Liver (tissue), 9 donors: Measurements from ENCODE around the gene KRT1. TPM values are rescaled to one million over a fixed set of nuclear protein-coding genes. Genes with fewer than 3 reads are reported as not detected.

Experiments used
- DNase-seq: peaks from one replicate; pipeline ENCODE4 v3.0.0-alpha.2; 2017; ENCODE audit warnings: low spot score
- H3K27ac ChIP-seq, 2 donors: one replicate each; pipeline ENCODE4 v1.7.0; 2013; ENCODE audit warnings: inconsistent platforms in 2 of 2, low read length in 2 of 2, control low read depth in 1 of 2, low read depth in 1 of 2, mild to moderate bottlenecking in 1 of 2
- H3K27me3 ChIP-seq, 4 donors: one replicate each; pipeline versions ENCODE4 v1.6.1 to v1.7.0; 2013; ENCODE audit warnings: low read length in 3 of 4, inconsistent platforms in 1 of 4, mild to moderate bottlenecking in 1 of 4, moderate library complexity in 1 of 4; ENCODE audit not compliant: control insufficient read depth in 4 of 4, insufficient read depth in 4 of 4
- H3K36me3 ChIP-seq, 4 donors: one replicate each; pipeline versions ENCODE4 v1.6.1 to v1.7.0; 2013; ENCODE audit warnings: low read length in 3 of 4, mild to moderate bottlenecking in 3 of 4, low read depth in 1 of 4, moderate library complexity in 1 of 4; ENCODE audit not compliant: control insufficient read depth in 4 of 4, insufficient read depth in 3 of 4
- H3K4me1 ChIP-seq, 4 donors: one replicate each; pipeline versions ENCODE4 v1.6.1 to v1.7.0; 2013; ENCODE audit warnings: low read length in 3 of 4, mild to moderate bottlenecking in 3 of 4, moderate library complexity in 1 of 4; ENCODE audit not compliant: control insufficient read depth in 4 of 4, insufficient read depth in 4 of 4
- H3K4me3 ChIP-seq, 3 donors: one replicate each; pipeline versions ENCODE4 v1.6.1 to v1.7.0; 2013; ENCODE audit warnings: low read length in 3 of 3, control low read depth in 1 of 3, low read depth in 1 of 3, mild to moderate bottlenecking in 1 of 3
- H3K9ac ChIP-seq, 2 donors: one replicate each; pipeline ENCODE4 v1.7.0; 2013; ENCODE audit warnings: low read length in 2 of 2, mild to moderate bottlenecking in 2 of 2, moderate library complexity in 2 of 2, control low read depth in 1 of 2, low read depth in 1 of 2
- H3K9me3 ChIP-seq, 4 donors: one replicate each; pipeline versions ENCODE4 v1.6.1 to v1.7.0; 2013; ENCODE audit warnings: low read length in 3 of 4; ENCODE audit not compliant: control insufficient read depth in 4 of 4
- EGR1 ChIP-seq, 2 donors: IDR thresholded peaks; 2 replicates each; pipeline ENCODE4 v1.6.1; 2016 to 2018; ENCODE audit warnings: antibody characterized with exemption in 2 of 2, low read depth in 2 of 2
- FOXA1 ChIP-seq: IDR thresholded peaks from 2 replicates; pipeline ENCODE4 v1.6.1; 2016; ENCODE audit warnings: antibody characterized with exemption
- FOXA2 ChIP-seq: IDR thresholded peaks from 2 replicates; pipeline ENCODE4 v1.6.1; 2016; ENCODE audit warnings: antibody characterized with exemption
- HNF4A ChIP-seq, 2 donors: conservative IDR thresholded peaks; 2 replicates each; pipeline ENCODE4 v1.6.1; 2016; ENCODE audit warnings: antibody characterized with exemption in 2 of 2, mild to moderate bottlenecking in 2 of 2
- HNF4G ChIP-seq: IDR thresholded peaks from 2 replicates; pipeline ENCODE4 v1.6.1; 2016; ENCODE audit warnings: antibody characterized with exemption
- JUND ChIP-seq, 2 donors: IDR thresholded peaks; 2 replicates each; pipeline ENCODE4 v1.6.1; 2016; ENCODE audit warnings: antibody characterized with exemption in 2 of 2
- NR2F2 ChIP-seq: IDR thresholded peaks from 2 replicates; pipeline ENCODE4 v1.6.1; 2016; ENCODE audit warnings: antibody characterized with exemption
- RXRA ChIP-seq, 2 donors: IDR thresholded peaks; 2 replicates each; pipeline ENCODE4 v1.6.1; 2017 to 2018; ENCODE audit warnings: antibody characterized with exemption in 2 of 2, mild to moderate bottlenecking in 1 of 2
- SP1 ChIP-seq: IDR thresholded peaks from 2 replicates; pipeline ENCODE4 v1.6.1; 2018; ENCODE audit warnings: antibody characterized with exemption, mild to moderate bottlenecking
- TAF1 ChIP-seq: conservative IDR thresholded peaks from 2 replicates; pipeline ENCODE4 v1.6.1; 2016; ENCODE audit warnings: antibody characterized with exemption, mild to moderate bottlenecking
- YY1 ChIP-seq: IDR thresholded peaks from 2 replicates; pipeline ENCODE4 v1.6.1; 2016; ENCODE audit warnings: antibody characterized with exemption, mild to moderate bottlenecking
- WGBS: extraction: QIAGEN DNeasy Blood & Tissue Kit; methylation state at CpG from one replicate; pipeline ENCODE4 v1.1.7; 2013; 5-methylcytosine and 5-hydroxymethylcytosine counted together
- polyA plus RNA-seq, 2 donors: library from polyadenylated mRNA; stranded (reverse) in 1 of 2; unstranded in 1 of 2; fragments of 200-250 nt in 1 of 2; fragments of >200 nt in 1 of 2; fragmentation: Nextera tagmentation in 1 of 2; extraction: Ambion mirVana in 1 of 2; gene quantifications; one replicate each; pipeline versions ENCODE4 v1.2.1 to v1.2.3, GENCODE V29; 2013 to 2015
- total RNA-seq, 2 donors: library from RNA; depleted of rRNA; stranded (reverse); fragments of >200 nt; gene quantifications; one replicate each; pipeline ENCODE4 v1.2.3, GENCODE V29; 2014
- TF ChIP-seq, protein P1 (sequence below): IDR thresholded peaks from 2 replicates; pipeline ENCODE4 v1.6.1; 2016; ENCODE audit warnings: antibody characterized with exemption
- TF ChIP-seq, protein P2 (sequence below): fragments of 150-350 bp; IDR thresholded peaks from 2 replicates; pipeline ENCODE4 v1.5.1; 2017; ENCODE audit warnings: improper control_type of control experiment, low read depth, low read length; ENCODE audit not compliant: missing input control
- TF ChIP-seq, protein P3 (sequence below): IDR thresholded peaks from 2 replicates; pipeline ENCODE4 v1.6.1; 2016; ENCODE audit warnings: antibody characterized with exemption, mild to moderate bottlenecking
- donor health status: healthy.
- donor health status: healthy.
- donor health status: healthy.
- donor health status: healthy.
- donor health status: healthy.

KRT1 gene
- total and polyA plus RNA-seq, 4 donors, result 0.14 to 2.7 TPM; not detected in 2

DNA sequence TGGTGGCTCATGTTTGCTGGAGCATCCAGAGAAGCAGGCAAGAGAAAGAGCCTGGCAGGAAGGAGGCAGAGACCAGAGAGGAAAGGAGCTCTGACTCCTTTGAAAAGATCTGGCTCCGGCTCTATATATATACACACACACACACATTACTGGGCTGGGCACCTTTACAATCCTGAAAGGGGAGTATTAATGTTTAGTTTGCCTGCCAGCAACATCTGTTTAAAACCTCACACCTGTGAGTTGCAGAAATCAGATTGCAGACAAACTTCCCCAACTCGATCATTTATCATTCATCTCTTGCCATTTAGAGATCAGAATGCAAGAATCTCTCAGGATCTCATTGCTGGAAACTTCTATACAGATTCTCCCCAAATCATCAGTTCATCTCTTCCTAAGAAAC lies 23.2 kb upstream of the KRT1 start, which contains the start of gene KRT77:
KRT77 (minus strand) TSS at position 101 of the 400 bp plus-strand sequence; CDS start at position 11, 90 bp downstream.
- TF ChIP-seq EGR1 (IDR thresholded peaks at IDR 0.05; ENCODE audit: low read depth in 2 of 2), result no peak
- no peak for TF ChIP-seq SP1
- TF ChIP-seq NR2F2, result no peak
- TF ChIP-seq, protein P1, sequence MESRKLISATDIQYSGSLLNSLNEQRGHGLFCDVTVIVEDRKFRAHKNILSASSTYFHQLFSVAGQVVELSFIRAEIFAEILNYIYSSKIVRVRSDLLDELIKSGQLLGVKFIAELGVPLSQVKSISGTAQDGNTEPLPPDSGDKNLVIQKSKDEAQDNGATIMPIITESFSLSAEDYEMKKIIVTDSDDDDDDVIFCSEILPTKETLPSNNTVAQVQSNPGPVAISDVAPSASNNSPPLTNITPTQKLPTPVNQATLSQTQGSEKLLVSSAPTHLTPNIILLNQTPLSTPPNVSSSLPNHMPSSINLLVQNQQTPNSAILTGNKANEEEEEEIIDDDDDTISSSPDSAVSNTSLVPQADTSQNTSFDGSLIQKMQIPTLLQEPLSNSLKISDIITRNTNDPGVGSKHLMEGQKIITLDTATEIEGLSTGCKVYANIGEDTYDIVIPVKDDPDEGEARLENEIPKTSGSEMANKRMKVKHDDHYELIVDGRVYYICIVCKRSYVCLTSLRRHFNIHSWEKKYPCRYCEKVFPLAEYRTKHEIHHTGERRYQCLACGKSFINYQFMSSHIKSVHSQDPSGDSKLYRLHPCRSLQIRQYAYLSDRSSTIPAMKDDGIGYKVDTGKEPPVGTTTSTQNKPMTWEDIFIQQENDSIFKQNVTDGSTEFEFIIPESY, result no peak
- no peak for TF ChIP-seq FOXA2
- TF ChIP-seq, protein P2, sequence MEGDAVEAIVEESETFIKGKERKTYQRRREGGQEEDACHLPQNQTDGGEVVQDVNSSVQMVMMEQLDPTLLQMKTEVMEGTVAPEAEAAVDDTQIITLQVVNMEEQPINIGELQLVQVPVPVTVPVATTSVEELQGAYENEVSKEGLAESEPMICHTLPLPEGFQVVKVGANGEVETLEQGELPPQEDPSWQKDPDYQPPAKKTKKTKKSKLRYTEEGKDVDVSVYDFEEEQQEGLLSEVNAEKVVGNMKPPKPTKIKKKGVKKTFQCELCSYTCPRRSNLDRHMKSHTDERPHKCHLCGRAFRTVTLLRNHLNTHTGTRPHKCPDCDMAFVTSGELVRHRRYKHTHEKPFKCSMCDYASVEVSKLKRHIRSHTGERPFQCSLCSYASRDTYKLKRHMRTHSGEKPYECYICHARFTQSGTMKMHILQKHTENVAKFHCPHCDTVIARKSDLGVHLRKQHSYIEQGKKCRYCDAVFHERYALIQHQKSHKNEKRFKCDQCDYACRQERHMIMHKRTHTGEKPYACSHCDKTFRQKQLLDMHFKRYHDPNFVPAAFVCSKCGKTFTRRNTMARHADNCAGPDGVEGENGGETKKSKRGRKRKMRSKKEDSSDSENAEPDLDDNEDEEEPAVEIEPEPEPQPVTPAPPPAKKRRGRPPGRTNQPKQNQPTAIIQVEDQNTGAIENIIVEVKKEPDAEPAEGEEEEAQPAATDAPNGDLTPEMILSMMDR, result no peak
- TF ChIP-seq RXRA (IDR thresholded peaks at IDR 0.05), result no peak
- no peak for TF ChIP-seq HNF4A (conservative IDR thresholded peaks at IDR 0.05)
- no peak for TF ChIP-seq FOXA1
- no peak for TF ChIP-seq YY1
- TF ChIP-seq HNF4G, result no peak
- Histone ChIP-seq H3K27ac (no peak within 1 kb of the TSS), H3K9me3 (no peaks in the 10 kb centered on the region), H3K4me3 (no peak within 1 kb of the TSS), H3K4me1 (no peaks in the 10 kb centered on the region), H3K27me3 (peaks cover 0 to 7% (median 0%) of the 10 kb centered on the region in 4 donors), H3K9ac (no peak within 1 kb of the TSS), H3K36me3 (no peaks in the 10 kb centered on the region)
- WGBS, result 74% methylated on average over 2 of the region's 2 CpGs
- no peak for DNase-seq

DNA sequence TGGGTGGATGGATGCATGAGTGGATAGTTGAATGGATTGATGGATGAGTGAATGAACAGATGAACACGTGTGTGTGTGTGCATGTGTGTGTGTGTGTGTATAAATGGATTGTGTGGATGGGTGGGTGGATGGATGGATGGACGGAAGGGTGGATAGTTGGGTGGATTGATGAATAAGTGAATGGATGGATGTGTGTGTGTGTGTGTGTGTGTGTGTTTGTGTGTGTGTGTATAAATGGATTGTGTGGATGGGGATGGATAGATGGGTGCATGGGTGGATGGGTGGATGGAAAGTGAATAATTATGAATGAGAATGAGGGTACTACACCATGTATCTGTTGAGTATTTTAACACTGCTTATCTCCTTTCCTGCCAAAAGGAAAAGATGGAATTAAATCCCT lies 22.1 kb upstream of the KRT1 start:
- H3K27me3 ChIP-seq, result peaks cover 0 to 7% (median 0%) of the 10 kb centered on the region in 4 donors
- H3K27ac ChIP-seq, result no peak overlapping the region
- TF ChIP-seq NR2F2 (no peak), HNF4A (conservative IDR thresholded peaks at IDR 0.05) (no peak), FOXA1 (no peak), TAF1 (no peak), HNF4G (no peak), JUND (IDR thresholded peaks at IDR 0.05) (no peak), EGR1 (IDR thresholded peaks at IDR 0.05; ENCODE audit: low read depth in 2 of 2) (no peak)
- TF ChIP-seq, protein P3, sequence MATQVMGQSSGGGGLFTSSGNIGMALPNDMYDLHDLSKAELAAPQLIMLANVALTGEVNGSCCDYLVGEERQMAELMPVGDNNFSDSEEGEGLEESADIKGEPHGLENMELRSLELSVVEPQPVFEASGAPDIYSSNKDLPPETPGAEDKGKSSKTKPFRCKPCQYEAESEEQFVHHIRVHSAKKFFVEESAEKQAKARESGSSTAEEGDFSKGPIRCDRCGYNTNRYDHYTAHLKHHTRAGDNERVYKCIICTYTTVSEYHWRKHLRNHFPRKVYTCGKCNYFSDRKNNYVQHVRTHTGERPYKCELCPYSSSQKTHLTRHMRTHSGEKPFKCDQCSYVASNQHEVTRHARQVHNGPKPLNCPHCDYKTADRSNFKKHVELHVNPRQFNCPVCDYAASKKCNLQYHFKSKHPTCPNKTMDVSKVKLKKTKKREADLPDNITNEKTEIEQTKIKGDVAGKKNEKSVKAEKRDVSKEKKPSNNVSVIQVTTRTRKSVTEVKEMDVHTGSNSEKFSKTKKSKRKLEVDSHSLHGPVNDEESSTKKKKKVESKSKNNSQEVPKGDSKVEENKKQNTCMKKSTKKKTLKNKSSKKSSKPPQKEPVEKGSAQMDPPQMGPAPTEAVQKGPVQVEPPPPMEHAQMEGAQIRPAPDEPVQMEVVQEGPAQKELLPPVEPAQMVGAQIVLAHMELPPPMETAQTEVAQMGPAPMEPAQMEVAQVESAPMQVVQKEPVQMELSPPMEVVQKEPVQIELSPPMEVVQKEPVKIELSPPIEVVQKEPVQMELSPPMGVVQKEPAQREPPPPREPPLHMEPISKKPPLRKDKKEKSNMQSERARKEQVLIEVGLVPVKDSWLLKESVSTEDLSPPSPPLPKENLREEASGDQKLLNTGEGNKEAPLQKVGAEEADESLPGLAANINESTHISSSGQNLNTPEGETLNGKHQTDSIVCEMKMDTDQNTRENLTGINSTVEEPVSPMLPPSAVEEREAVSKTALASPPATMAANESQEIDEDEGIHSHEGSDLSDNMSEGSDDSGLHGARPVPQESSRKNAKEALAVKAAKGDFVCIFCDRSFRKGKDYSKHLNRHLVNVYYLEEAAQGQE, result no peak
- TF ChIP-seq, protein P1, result no peak
- TF ChIP-seq, protein P2, result no peak
- H3K4me3 ChIP-seq, result no peak overlapping the region
- no peaks in the 10 kb centered on the region for H3K4me1 ChIP-seq
- H3K9ac ChIP-seq, result no peak overlapping the region
- WGBS, result 80% methylated on average over 2 of the region's 2 CpGs
- no peaks in the 10 kb centered on the region for H3K9me3 ChIP-seq
- no peaks in the 10 kb centered on the region for H3K36me3 ChIP-seq
- no peak for DNase-seq
